Glutamatergic neuron (in vitro differentiated cells): ENCODE results near the gene TEDC2. TPM values are rescaled to one million over a fixed set of nuclear protein-coding genes. Genes with fewer than 3 reads are reported as not detected.

ENCODE experiments used
- DNase-seq: peaks from one replicate; pipeline ENCODE4 v3.0.0; 2022
- H3K27ac Mint-ChIP-seq: one replicate; pipeline ENCODE4 v1.8.0; 2020; ENCODE audit warnings: mild to moderate bottlenecking, mixed read lengths, inconsistent platforms; ENCODE audit not compliant: unreplicated experiment
- H3K27me3 Mint-ChIP-seq: one replicate; pipeline ENCODE4 v1.8.0; 2020; ENCODE audit warnings: mild to moderate bottlenecking, moderate library complexity, mixed read lengths, inconsistent platforms; ENCODE audit not compliant: unreplicated experiment
- H3K36me3 Mint-ChIP-seq: one replicate; pipeline ENCODE4 v1.8.0; 2020; ENCODE audit warnings: mild to moderate bottlenecking, mixed read lengths, inconsistent platforms; ENCODE audit not compliant: unreplicated experiment
- H3K4me1 Mint-ChIP-seq: one replicate; pipeline ENCODE4 v1.8.0; 2020; ENCODE audit warnings: mild to moderate bottlenecking, low read depth, mixed read lengths, inconsistent platforms; ENCODE audit not compliant: unreplicated experiment
- H3K4me3 Mint-ChIP-seq: one replicate; pipeline ENCODE4 v1.8.0; 2020; ENCODE audit warnings: mild to moderate bottlenecking, mixed read lengths, inconsistent platforms; ENCODE audit not compliant: unreplicated experiment
- H3K9me3 Mint-ChIP-seq: one replicate; pipeline ENCODE4 v1.8.0; 2020; ENCODE audit warnings: mild to moderate bottlenecking, moderate library complexity, mixed read lengths, inconsistent platforms; ENCODE audit not compliant: unreplicated experiment
- total RNA-seq: library from RNA; stranded (reverse); fragmentation: NEBNext Ultra II Directional; extraction: Animal tissue kit (Norgen Biotek cat#: 25700); gene quantifications from one replicate; pipeline ENCODE4 v1.2.1, GENCODE V29; 2021; ENCODE audit not compliant: unreplicated experiment
- TF ChIP-seq, protein P1 (sequence below): fragments of 200-600 bp; sonication (generic); IDR thresholded peaks from one replicate; pipeline ENCODE4 v1.5.0; 2021; ENCODE audit not compliant: partially characterized antibody, unreplicated experiment

TEDC2 gene
- total RNA-seq, 1 donor from 2014 or later: 21.1 TPM

DNA sequence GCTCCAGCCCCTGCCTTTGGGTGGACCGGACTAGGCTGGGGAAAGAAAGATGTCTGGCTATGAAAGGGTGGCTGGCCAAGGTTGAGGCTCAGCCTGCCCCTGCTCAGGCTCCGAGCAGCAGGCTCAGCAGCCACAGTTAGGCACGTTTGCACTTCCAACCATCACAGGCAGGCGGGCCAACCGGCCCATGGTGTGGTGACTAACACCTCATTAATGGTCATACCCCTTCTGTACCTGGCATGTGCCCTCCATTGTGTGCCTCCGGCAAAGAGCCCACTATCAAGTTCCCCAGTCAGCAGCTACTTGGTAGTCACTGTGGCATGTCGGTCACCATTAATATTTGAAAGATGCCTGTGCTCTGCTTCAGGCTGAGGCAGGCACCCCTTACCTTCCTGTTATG, 21.8 kb downstream of the TEDC2 start:
- Mint-ChIP-seq H3K27me3 (peaks cover 9% of the 10 kb centered on the region), H3K4me3 (no peak overlapping the region), H3K27ac (no peak overlapping the region), H3K36me3 (no peaks in the 10 kb centered on the region), H3K9me3 (peaks cover 10% of the 10 kb centered on the region), H3K4me1 (peaks cover 23% of the 10 kb centered on the region)
- TF ChIP-seq, protein P1, sequence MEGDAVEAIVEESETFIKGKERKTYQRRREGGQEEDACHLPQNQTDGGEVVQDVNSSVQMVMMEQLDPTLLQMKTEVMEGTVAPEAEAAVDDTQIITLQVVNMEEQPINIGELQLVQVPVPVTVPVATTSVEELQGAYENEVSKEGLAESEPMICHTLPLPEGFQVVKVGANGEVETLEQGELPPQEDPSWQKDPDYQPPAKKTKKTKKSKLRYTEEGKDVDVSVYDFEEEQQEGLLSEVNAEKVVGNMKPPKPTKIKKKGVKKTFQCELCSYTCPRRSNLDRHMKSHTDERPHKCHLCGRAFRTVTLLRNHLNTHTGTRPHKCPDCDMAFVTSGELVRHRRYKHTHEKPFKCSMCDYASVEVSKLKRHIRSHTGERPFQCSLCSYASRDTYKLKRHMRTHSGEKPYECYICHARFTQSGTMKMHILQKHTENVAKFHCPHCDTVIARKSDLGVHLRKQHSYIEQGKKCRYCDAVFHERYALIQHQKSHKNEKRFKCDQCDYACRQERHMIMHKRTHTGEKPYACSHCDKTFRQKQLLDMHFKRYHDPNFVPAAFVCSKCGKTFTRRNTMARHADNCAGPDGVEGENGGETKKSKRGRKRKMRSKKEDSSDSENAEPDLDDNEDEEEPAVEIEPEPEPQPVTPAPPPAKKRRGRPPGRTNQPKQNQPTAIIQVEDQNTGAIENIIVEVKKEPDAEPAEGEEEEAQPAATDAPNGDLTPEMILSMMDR: no peak
- peak; percentile 6 for DNase-seq

DNA sequence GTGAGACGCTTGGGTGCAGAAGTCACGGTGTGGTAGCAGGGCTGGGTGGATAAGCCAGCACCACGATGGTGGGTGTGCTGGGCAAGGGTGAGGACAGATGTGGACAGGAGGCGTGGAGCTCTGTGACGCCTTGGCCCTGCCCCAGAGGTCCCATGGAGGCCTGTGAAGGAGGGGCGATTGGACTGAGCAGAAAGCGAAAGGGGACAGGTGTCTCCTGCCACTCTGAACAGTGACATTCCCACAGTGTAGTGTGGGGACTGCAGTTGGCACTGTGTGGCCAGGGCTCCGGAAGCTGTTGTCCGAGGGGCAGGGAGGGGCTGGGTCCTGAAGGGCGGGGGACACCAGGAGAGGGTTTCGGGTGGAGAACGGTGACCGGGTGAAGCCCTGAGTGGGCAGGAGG, 22.3 kb downstream of the TEDC2 start:
- peaks cover 29% of the 10 kb centered on the region for H3K4me1 Mint-ChIP-seq
- peaks cover 7% of the 10 kb centered on the region for H3K27me3 Mint-ChIP-seq
- TF ChIP-seq, protein P1: no peak
- peak; percentile 6 for DNase-seq
- no peak overlapping the region for H3K4me3 Mint-ChIP-seq
- H3K9me3 Mint-ChIP-seq: peaks cover 10% of the 10 kb centered on the region
- no peak overlapping the region for H3K27ac Mint-ChIP-seq
- no peaks in the 10 kb centered on the region for H3K36me3 Mint-ChIP-seq

DNA sequence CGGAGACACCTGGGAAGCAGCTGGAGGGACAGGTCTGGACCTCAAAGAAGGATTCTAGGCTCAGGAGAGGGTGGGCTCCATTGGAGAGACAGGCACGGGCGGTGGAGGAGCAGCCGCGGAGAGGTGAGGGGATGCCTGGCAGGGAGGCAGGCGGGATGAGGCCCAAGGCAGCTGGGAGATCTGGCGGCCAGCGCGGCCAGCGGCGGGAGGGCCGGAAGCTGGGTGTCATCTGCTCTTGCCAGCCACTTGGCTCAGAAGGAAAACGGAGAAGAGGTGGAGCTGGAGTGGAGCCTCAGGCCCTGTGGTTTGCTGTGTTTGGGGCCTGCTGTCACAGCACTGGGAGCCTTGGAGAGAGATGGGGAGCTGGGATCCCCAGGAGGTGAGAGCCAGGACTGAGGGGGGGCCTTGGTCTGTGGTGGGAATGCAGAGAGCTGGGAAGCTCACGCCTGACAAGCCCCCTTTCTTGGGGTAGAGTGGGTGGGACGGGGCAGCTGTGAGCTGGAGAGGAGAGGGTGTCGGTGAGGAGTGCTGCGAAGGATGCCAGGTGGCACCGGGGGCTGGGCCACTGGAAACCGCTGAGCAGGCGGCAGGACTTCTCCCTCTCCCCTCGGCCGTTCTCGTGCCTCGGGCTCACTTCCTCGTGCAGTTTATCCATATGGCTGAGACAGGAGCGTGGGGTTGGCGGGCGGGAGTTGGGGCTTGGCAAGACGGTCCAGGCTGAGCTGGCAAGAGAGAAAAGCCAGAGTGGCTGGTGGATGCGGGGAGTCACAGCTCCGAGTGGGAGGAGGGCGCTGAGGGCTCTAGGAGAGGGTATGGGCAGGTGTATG, 23.0 kb downstream of the TEDC2 start:
- Mint-ChIP-seq H3K9me3 (peaks cover 11% of the 10 kb centered on the region), H3K27ac (peak overlapping the region; percentile 52), H3K4me1 (peaks cover 27% of the 10 kb centered on the region), H3K27me3 (peaks cover 10% of the 10 kb centered on the region), H3K36me3 (no peaks in the 10 kb centered on the region), H3K4me3 (peak overlapping the region; percentile 20)
- TF ChIP-seq, protein P1: no peak
- DNase-seq: peak; percentile 22

DNA sequence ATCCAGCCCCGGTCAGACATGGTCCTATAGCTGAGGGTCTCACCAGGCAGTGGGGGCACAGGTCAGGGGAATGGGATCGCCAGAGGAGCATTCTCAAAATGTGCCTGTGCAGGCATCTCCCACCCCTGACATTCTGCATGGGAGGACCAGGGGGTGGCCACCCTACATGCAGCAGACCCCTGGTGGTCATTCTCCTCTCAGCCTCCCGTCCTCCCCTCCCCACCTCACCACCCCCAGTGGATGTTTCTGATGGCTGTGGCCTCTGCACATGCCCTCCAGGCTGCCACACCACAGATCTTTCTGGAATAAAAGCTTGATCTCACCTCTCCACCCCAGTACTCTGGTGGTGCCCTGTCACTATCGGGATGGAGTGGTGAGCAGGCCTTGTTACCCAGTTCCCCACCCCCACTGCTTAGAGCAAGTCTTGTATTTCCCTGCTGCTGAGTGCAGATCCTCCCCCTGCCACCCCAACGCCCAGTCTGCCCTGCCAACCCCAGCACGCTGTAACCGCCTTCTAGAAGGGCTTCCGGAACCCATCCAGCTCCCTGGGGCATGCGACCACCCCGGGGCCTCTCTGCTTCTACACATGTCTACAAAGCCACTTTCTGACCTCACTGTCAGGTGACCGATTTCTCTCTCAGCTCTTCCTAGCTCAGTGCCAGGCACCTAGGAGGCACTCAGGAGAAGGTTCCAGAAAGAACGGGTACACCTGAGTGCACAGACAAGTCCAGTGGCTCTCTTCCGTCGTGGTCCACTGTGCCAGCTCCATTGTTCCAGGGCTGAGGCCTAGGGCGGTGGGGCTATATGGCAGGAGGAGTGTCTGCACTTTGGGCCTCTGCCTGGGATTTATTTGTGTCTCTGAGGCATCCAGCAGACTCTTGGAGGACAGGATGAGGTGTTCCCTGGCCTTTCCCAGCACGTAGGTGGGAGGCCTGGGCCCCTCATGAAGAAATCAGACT, 24.3 kb downstream of the TEDC2 start:
- DNase-seq: no peak
- Mint-ChIP-seq H3K9me3 (peaks cover 9% of the 10 kb centered on the region), H3K4me1 (peaks cover 27% of the 10 kb centered on the region), H3K27me3 (peaks cover 10% of the 10 kb centered on the region), H3K27ac (no peak overlapping the region), H3K4me3 (no peak overlapping the region), H3K36me3 (no peaks in the 10 kb centered on the region)
- TF ChIP-seq, protein P1: no peak
